H1 (cell line): ENCODE measurements around the gene TNIK. TPM values are rescaled to one million over a fixed set of nuclear protein-coding genes. Genes with fewer than 3 reads are reported as not detected.

Source experiments
- CTCF ChIA-PET: fragments of 300-600 bp; sonication (Branson Sonifier 250); formaldehyde crosslinking; loops from one replicate; lab custom pipeline; 2021; ENCODE audit not compliant: partially characterized antibody; lab: Charles Lee
- POLR2A ChIA-PET: fragments of 300-600 bp; sonication (Branson Sonifier 250); formaldehyde crosslinking; loops from one replicate; lab custom pipeline; 2021; ENCODE audit warnings: inconsistent platforms; ENCODE audit not compliant: partially characterized antibody; lab: Charles Lee
- DNase-seq, 2 experiments: peaks; one replicate each; pipeline versions ENCODE4 v3.0.0 to v3.0.0-alpha.2; 2010 to 2022; ENCODE audit warnings: low spot score in 2 of 2, low read depth in 1 of 2, mixed read lengths in 1 of 2
- FAIRE-seq: peaks from 2 replicates; lab custom pipeline; 2011; peaks lifted over from hg19 to GRCh38; lab: Jason Lieb, UNC
- H2AFZ ChIP-seq: 2 replicates; pipeline ENCODE4 v1.8.1; 2012; ENCODE audit warnings: low read length, inconsistent platforms
- H2AK5ac ChIP-seq: 2 replicates; pipeline ENCODE4 v1.6.1; 2013; ENCODE audit warnings: low read depth, low read length
- H2BK120ac ChIP-seq: replicated peaks from 2 replicates; pipeline ENCODE3; 2013; ENCODE audit warnings: low read depth, low read length, inconsistent platforms
- H2BK12ac ChIP-seq: 2 replicates; pipeline ENCODE4 v1.6.1; 2013; ENCODE audit warnings: low read depth, low read length
- H2BK15ac ChIP-seq: 2 replicates; pipeline ENCODE4 v1.6.1; 2013; ENCODE audit warnings: low read length
- H2BK20ac ChIP-seq: 2 replicates; pipeline ENCODE4 v1.6.1; 2013; ENCODE audit warnings: low read length
- H2BK5ac ChIP-seq: 2 replicates; pipeline ENCODE4 v1.6.1; 2013; ENCODE audit warnings: low read depth, low read length
- H3K14ac ChIP-seq: 2 replicates; pipeline ENCODE4 v1.6.1; 2013; ENCODE audit warnings: inconsistent platforms; ENCODE audit not compliant: insufficient read length
- H3K18ac ChIP-seq: 2 replicates; pipeline ENCODE4 v1.6.1; 2013; ENCODE audit warnings: low read length; ENCODE audit errors: extremely low read depth
- H3K23ac ChIP-seq: 2 replicates; pipeline ENCODE4 v1.6.1; 2013; ENCODE audit warnings: inconsistent platforms; ENCODE audit not compliant: insufficient read length
- H3K23me2 ChIP-seq: 2 replicates; pipeline ENCODE4 v1.6.1; 2013; ENCODE audit warnings: low read depth, low read length
- H3K27ac ChIP-seq: 2 replicates; pipeline ENCODE4 v1.6.1; 2011; ENCODE audit warnings: low read depth, low read length, inconsistent platforms
- H3K27me3 ChIP-seq, 4 experiments: replicated peaks in 1 of 4; 1 replicate in 1 of 4; 2 replicates in 3 of 4; pipeline versions ENCODE4 v1.6.1 to v1.8.1; 2011 to 2013; ENCODE audit warnings: low read length in 3 of 4, mild to moderate bottlenecking in 3 of 4, inconsistent platforms in 2 of 4, mixed read lengths in 2 of 4, moderate library complexity in 1 of 4; ENCODE audit not compliant: control insufficient read depth in 3 of 4, insufficient read depth in 3 of 4; ENCODE audit errors: extremely low read depth in 1 of 4
- H3K36me3 ChIP-seq, 4 experiments: 2 replicates each; pipeline versions ENCODE4 v1.6.1 to v1.8.1; 2011 to 2013; ENCODE audit warnings: mild to moderate bottlenecking in 4 of 4, low read length in 3 of 4, moderate library complexity in 2 of 4, control low read depth in 1 of 4, inconsistent platforms in 1 of 4; ENCODE audit not compliant: insufficient read depth in 4 of 4, control insufficient read depth in 2 of 4
- H3K4ac ChIP-seq: replicated peaks from 2 replicates; pipeline ENCODE3; 2013; ENCODE audit warnings: low read length, low read depth, mixed read lengths, inconsistent platforms; ENCODE audit not compliant: insufficient read length
- H3K4me1 ChIP-seq, 4 experiments: replicated peaks in 1 of 4; 1 replicate in 1 of 4; 2 replicates in 3 of 4; pipeline versions ENCODE4 v1.6.1 to v1.8.1; 2011 to 2013; ENCODE audit warnings: low read length in 3 of 4, inconsistent platforms in 2 of 4, mixed read lengths in 1 of 4; ENCODE audit not compliant: insufficient read depth in 4 of 4, control insufficient read depth in 3 of 4
- H3K4me2 ChIP-seq, 2 experiments: 2 replicates each; pipeline versions ENCODE4 v1.6.1 to v1.8.1; 2011 to 2013; ENCODE audit warnings: low read depth in 2 of 2, low read length in 2 of 2, control low read depth in 1 of 2, inconsistent platforms in 1 of 2, mild to moderate bottlenecking in 1 of 2; ENCODE audit not compliant: insufficient read depth in 1 of 2
- H3K4me3 ChIP-seq, 4 experiments: fragments of 200-600, 300-600 bp in 1 of 4; sonication (generic), shearing (Covaris generic), sonication (Bioruptor Twin) in 1 of 4; 2 replicates each; pipeline versions ENCODE4 v1.5.1 to v1.8.1; 2011 to 2016; ENCODE audit warnings: low read length in 4 of 4, low read depth in 3 of 4, control low read depth in 2 of 4, inconsistent platforms in 2 of 4, mild to moderate bottlenecking in 2 of 4, mixed read lengths in 1 of 4, moderate library complexity in 1 of 4; ENCODE audit not compliant: insufficient read depth in 2 of 4; ENCODE audit errors: extremely low read depth in 1 of 4
- H3K56ac ChIP-seq: replicated peaks from 2 replicates; pipeline ENCODE3; 2013; ENCODE audit warnings: low read depth, mild to moderate bottlenecking, mixed read lengths, low read length, inconsistent platforms; ENCODE audit not compliant: insufficient read length
- H3K79me1 ChIP-seq: 2 replicates; pipeline ENCODE4 v1.6.1; 2013; ENCODE audit warnings: low read depth, low read length, control low read depth
- H3K79me2 ChIP-seq, 2 experiments: 2 replicates each; pipeline versions ENCODE4 v1.6.1 to v1.8.1; 2012 to 2013; ENCODE audit warnings: low read length in 2 of 2, mild to moderate bottlenecking in 2 of 2, inconsistent platforms in 1 of 2; ENCODE audit not compliant: insufficient read depth in 2 of 2, control insufficient read depth in 1 of 2
- H3K9ac ChIP-seq, 4 experiments: replicated peaks in 1 of 4; 1 replicate in 1 of 4; 2 replicates in 3 of 4; pipeline versions ENCODE4 v1.6.1 to v1.8.1; 2011 to 2013; ENCODE audit warnings: low read depth in 3 of 4, low read length in 3 of 4, control low read depth in 2 of 4, mild to moderate bottlenecking in 2 of 4, moderate library complexity in 2 of 4, inconsistent platforms in 1 of 4; ENCODE audit errors: extremely low read depth in 1 of 4
- H3K9me3 ChIP-seq, 2 experiments: 2 replicates each; pipeline versions ENCODE4 v1.6.1 to v1.8.1; 2012 to 2013; ENCODE audit warnings: mild to moderate bottlenecking in 2 of 2, moderate library complexity in 2 of 2, control low read depth in 1 of 2, inconsistent platforms in 1 of 2, low read depth in 1 of 2, low read length in 1 of 2, mixed read lengths in 1 of 2; ENCODE audit not compliant: insufficient read depth in 2 of 2
- H4K20me1 ChIP-seq, 2 experiments: replicated peaks in 1 of 2; 2 replicates each; pipeline versions ENCODE3 to v1.8.1; 2011 to 2013; ENCODE audit warnings: inconsistent platforms in 2 of 2, low read length in 2 of 2, mild to moderate bottlenecking in 1 of 2; ENCODE audit not compliant: insufficient read depth in 2 of 2, control insufficient read depth in 1 of 2
- H4K5ac ChIP-seq: 2 replicates; pipeline ENCODE4 v1.6.1; 2013; ENCODE audit warnings: low read length, low read depth, mixed read lengths, inconsistent platforms; ENCODE audit not compliant: insufficient read length
- H4K8ac ChIP-seq: 2 replicates; pipeline ENCODE4 v1.8.0; 2013; ENCODE audit warnings: mild to moderate bottlenecking, moderate library complexity, low read length, inconsistent platforms; ENCODE audit not compliant: insufficient read depth; ENCODE audit errors: extremely low read depth
- H4K91ac ChIP-seq: replicated peaks from 2 replicates; pipeline ENCODE3; 2013; ENCODE audit warnings: low read length, mixed read lengths, inconsistent platforms; ENCODE audit not compliant: insufficient read length
- ASH2L ChIP-seq: fragments of 200-600, 300-600 bp; sonication (generic); IDR thresholded peaks from one replicate; pipeline ENCODE4 v1.7.1; 2017; ENCODE audit warnings: low read length
- whole genome bisulfite sequencing, 2 experiments: shearing (Covaris generic) in 1 of 2; methylation state at CpG; one replicate each; pipeline versions ENCODE4 v1.1.6 to v1.1.7; 2013 to 2015; ENCODE audit warnings: low lambda C conversion rate in 2 of 2, mixed read lengths in 2 of 2, inconsistent platforms in 1 of 2, low coverage in 1 of 2, missing lambda C conversion rate in 1 of 2; ENCODE audit not compliant: insufficient replicate concordance in 2 of 2, insufficient coverage in 1 of 2, insufficient read length in 1 of 2; ENCODE audit errors: extremely low coverage in 1 of 2, missing lambda C conversion rate in 1 of 2; 5-methylcytosine and 5-hydroxymethylcytosine counted together
- polyA plus RNA-seq, 7 experiments: library from polyadenylated mRNA; depleted of rRNA in 3 of 7; stranded (reverse) in 5 of 7; unstranded in 2 of 7; fragments of >200 nt in 5 of 7; fragments of 200-250 nt in 2 of 7; gene quantifications; 1 replicate in 5 of 7; 2 replicates in 1 of 7; 4 replicates in 1 of 7; pipeline versions ENCODE4 v1.2.1 to v1.2.3, GENCODE V29; 2011 to 2013; ENCODE audit warnings: missing spikeins in 2 of 7, mixed read lengths in 2 of 7
- total RNA-seq: library from RNA; stranded (reverse); fragmentation: NEBNext Ultra II Directional; extraction: Animal tissue kit (Norgen Biotek cat#: 25700); gene quantifications from 2 replicates; pipeline ENCODE4 v1.2.1, GENCODE V29; 2021

The TNIK gene
- total and polyA plus RNA-seq, 2 of the 8 experiments (the other 6 are each of a cell fraction or from before 2014, with no cell fraction given) = 7.4 to 42.0 TPM

DNA sequence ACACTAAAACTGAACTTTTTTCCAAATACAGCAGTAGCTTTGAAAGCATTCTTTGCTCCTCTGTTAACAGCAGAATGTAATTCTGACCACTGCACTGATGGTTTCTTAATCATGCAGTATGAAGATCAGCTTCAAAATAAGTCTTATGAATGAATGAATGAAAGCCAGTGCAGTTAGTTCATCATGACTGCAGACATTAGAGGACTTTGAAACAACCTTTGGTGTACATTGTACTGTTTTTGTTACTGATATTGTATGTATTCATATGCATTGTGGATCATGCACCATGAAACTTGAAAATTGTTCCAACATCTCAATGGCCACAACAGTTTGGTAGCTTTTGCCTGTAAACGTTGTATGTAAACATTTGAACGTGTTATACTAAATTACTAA lies 1.3 kb upstream of the TNIK start:
- H3K23me2 ChIP-seq = peaks cover 22% of the 10 kb centered on the region
- H2AFZ ChIP-seq = peak overlapping the region; percentile 61; the same call in 1 of the 2 replicates
- DNase-seq (no peak), FAIRE-seq (no peak)
- no peak overlapping the region for H2BK15ac ChIP-seq
- H3K79me2 ChIP-seq = peaks cover 0 to 24% of the 10 kb centered on the region in 2 experiments; a peak in 3 of 4 replicates
- peaks cover 0 to 12% (median 6%) of the 10 kb centered on the region in 4 experiments; a peak in 4 of 7 replicates for H3K27me3 ChIP-seq
- H4K8ac ChIP-seq = no peak overlapping the region
- no peak overlapping the region for H2BK5ac ChIP-seq
- H3K4me1 ChIP-seq = peaks cover 8 to 17% (median 13%) of the 10 kb centered on the region in 4 experiments; a peak in 6 of 7 replicates
- H3K79me1 ChIP-seq = no peaks in the 10 kb centered on the region
- WGBS, 2 experiments = 4% methylated on average over 2 of the region's 2 CpGs; no CpG with 5 or more reads in 1 of the 2 experiments
- no peak overlapping the region for H4K91ac ChIP-seq
- H3K14ac ChIP-seq = no peak overlapping the region
- H3K4me2 ChIP-seq = peak overlapping the region; percentile 86 to 91
- no peak overlapping the region for H3K18ac ChIP-seq
- H3K36me3 ChIP-seq = no peaks in the 10 kb centered on the region
- H3K9ac ChIP-seq = peak overlapping the region in 1 of 4 experiments; percentile 74; a peak in 1 of 7 replicates
- H3K27ac ChIP-seq = no peak overlapping the region
- no peaks in the 10 kb centered on the region for H3K9me3 ChIP-seq
- H4K20me1 ChIP-seq = no peaks in the 10 kb centered on the region
- no peak overlapping the region for H2BK120ac ChIP-seq
- no peak overlapping the region for H3K56ac ChIP-seq
- H2BK20ac ChIP-seq = no peak overlapping the region
- no peak overlapping the region for H2AK5ac ChIP-seq
- H3K4ac ChIP-seq = no peak overlapping the region
- no peak overlapping the region for H3K23ac ChIP-seq
- POLR2A ChIA-PET = interaction anchor here (1.1 to 2.5 kb wide), 6 partner anchors 20 to 304 kb away, joined by 3 to 9 read pairs (median 4); no protein-coding TSS in a partner anchor
- H2BK12ac ChIP-seq = no peak overlapping the region
- CTCF ChIA-PET = interaction anchor here (0.7 to 2.7 kb wide), 10 partner anchors 8 to 412 kb away, joined by 3 to 8 read pairs (median 3); no protein-coding TSS in a partner anchor
- H4K5ac ChIP-seq = no peak overlapping the region
- no peak for TF ChIP-seq ASH2L
- peak overlapping the region; percentile 64 to 85 (median 80) for H3K4me3 ChIP-seq
